NCI-H2227 (cell line): ENCODE results near the gene EPC1.
"Not testable (repeated sequence)": the region's sequence is repeated elsewhere in the genome, so short reads cannot be mapped to it uniquely, and the experiment has no call there.

ENCODE experiments used
- DNase-seq: peaks from one replicate; lab custom pipeline; 2025; ENCODE audit not compliant: unreplicated experiment; lab: John Stamatoyannopoulos, UW

EPC1 gene, protein sequence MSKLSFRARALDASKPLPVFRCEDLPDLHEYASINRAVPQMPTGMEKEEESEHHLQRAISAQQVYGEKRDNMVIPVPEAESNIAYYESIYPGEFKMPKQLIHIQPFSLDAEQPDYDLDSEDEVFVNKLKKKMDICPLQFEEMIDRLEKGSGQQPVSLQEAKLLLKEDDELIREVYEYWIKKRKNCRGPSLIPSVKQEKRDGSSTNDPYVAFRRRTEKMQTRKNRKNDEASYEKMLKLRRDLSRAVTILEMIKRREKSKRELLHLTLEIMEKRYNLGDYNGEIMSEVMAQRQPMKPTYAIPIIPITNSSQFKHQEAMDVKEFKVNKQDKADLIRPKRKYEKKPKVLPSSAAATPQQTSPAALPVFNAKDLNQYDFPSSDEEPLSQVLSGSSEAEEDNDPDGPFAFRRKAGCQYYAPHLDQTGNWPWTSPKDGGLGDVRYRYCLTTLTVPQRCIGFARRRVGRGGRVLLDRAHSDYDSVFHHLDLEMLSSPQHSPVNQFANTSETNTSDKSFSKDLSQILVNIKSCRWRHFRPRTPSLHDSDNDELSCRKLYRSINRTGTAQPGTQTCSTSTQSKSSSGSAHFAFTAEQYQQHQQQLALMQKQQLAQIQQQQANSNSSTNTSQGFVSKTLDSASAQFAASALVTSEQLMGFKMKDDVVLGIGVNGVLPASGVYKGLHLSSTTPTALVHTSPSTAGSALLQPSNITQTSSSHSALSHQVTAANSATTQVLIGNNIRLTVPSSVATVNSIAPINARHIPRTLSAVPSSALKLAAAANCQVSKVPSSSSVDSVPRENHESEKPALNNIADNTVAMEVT

DNA sequence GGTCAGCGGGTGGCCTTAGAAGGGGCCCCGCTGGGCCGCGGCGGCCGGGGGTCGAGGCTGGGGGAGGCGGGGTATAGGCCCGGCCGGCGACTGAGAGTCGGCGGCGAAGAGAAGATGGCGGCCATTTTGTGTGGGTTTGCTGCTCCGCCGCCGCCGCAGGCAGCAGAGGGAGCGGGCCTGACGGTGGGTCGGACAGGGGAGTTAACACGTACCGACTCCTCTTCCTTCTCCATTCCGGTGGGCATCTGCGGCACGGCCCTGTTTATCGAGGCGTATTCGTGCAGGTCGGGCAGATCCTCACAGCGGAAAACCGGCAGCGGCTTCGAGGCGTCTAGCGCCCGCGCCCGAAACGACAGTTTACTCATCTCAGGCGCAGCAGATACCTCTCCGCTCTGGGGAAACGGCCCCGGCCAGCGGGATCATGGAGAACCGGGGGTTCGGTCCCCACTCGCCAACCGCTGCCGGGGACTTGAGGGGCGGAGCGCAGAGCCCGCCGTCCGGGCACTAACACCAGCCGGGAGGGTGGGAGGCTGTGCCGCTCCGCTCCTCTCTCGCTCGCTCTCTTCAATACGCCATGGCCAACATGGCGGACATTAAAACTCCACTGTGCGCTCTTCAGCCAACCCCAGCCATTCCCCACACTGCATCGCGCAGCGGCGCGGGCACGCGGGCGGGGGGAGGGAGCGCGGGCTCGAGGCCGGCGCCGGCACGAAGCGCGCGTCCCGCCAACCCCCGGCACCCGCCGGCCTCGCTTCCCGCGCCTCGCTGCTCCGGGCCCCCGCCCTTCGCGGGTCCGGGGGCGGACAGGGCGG is at the start of gene EPC1:
EPC1 (minus strand) TSS at position 608 of the 812 bp plus-strand sequence; CDS start at position 365, 243 bp downstream.
- peak; percentile 88 for DNase-seq

DNA sequence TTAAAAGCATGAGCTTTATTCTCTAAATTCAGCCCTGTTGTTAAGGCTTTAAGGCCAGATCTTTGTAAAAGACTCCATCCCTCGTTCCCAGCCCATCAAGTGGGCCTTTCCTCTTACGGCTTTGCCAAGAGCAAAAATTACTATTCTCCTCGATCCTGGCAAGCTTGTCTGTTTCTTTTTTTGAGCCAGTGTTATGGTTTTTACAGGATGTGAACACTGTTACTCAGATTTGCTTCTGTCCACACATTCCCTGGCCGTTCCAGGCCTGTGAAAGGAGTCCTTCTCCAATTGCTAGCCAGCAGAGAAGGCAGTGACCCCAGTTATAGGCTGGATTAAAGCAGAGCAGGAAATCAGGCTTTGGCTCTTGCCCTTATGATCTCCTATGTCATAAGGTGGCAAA is 47.0 kb upstream of the EPC1 start:
- no peak for DNase-seq

DNA sequence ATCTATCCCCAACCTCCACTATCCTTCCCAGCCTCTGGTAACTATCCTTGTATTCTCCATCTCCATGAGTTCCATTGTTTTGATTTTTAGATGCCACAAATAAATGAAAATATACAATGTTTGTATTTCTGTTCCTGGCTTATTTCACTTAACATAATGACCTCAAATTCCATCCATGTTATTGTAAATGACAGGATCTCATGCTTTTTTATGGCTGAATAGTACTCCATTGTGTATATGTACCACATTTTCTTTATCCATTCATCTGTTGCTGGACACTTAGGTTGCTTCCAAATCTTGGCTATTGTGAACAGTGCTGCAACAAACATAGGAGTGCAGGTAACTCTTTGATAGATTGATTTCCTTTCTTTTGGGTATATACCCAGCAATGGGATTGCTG is 45.3 kb upstream of the EPC1 start:
- DNase-seq = not testable (repeated sequence)

DNA sequence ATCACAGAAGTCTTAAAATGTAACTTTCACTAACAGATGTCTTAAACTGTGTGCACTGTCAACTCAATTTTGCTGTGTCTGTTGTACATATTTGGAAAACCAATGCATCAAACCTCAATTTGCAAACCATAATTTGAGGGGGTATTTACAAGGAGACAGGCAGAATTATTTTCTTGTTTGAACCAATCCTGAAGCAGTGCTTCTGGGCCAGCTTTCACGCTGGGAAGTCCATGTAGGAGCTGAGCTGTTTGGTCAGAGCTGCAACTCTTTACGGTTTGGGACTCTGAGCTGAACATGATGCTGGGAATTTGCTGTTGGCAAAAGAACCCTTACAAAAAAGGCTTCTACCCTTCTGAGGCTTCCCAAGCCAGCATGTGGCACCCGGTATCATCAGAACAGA is 43.2 kb upstream of the EPC1 start:
- no peak for DNase-seq

DNA sequence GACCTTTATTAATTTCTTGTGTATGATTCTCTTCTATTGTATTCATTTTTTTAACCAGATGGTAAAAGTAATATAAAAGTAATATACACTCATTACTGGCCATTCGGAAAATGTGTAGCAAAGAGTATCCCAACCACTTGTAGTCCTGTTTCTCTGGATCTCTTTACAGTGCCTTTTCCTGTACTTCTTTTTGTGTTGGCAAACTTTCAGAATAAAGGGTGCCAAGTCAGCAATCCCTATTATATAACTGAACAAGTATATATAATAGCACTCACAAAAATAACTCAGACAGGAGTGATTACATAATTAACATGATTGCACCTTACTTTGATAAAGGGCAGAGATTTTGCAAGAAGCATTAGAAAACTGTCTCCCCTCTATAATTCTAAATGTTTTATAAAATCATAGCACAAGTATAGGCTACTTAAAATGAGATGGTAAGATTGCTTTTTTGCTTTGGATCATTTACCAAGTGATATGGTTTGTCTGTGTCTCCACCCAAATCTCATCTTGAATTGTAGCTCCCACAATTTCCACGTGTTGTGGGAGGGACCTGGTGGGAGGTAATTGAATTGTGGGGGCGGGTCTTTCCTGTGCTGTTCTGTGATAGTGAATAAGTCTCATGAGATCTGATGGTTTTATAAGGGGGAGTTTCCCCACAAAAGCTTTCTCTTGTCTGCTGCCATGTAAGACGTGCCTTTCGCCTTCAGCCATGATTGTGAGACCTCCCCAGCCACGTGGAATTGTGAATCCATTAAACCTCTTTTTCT is 41.5 kb upstream of the EPC1 start:
- DNase-seq = no peak

DNA sequence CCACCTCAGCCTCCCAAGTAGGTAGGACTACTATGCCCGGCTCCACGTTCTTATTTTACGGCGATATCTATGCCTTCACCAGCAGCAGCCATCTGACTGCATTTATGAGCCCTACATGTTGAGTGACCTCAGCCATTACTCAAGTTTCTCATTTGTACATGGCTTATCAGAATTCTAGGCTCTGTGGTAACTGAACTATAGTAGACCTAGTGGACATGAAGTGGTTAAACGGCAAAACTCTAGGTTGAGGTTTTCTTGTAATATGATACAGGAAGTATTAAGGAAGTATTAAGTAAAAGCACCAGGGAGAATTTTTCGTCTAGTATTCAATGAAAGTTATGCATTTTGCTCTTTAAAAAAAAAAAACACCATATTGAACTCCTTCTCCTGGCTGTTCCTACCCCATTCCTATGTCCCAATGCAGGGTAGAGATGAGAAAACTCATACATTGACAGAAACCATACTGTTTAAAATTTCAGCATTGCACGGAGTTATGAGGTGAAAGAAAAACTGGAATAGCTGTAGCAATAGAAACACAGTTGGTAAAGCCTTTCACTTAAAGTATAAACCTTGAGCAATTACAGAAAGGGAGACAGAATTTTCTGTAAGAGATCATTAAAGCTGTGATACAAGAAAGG is 39.8 kb upstream of the EPC1 start:
- no peak for DNase-seq

DNA sequence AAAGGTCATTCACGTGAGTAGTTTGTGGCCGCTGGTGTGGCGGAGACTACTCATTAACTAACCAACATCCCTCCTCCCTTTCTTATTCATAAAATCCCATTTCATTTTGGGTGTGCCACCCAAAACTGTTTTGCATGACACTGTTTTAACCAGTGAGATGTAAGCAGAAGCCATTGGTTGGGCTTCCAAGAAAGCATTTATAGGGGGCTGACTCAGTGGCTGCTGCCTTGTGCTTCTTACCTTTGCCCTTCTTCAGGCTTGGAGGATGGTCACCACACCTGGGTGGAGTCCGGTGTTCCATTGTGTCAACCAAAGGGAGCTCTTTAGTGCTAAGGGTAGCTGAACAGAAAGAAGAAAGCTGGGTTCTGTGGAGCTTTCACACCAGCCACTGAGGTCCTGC is 37.2 kb upstream of the EPC1 start:
- no peak for DNase-seq

DNA sequence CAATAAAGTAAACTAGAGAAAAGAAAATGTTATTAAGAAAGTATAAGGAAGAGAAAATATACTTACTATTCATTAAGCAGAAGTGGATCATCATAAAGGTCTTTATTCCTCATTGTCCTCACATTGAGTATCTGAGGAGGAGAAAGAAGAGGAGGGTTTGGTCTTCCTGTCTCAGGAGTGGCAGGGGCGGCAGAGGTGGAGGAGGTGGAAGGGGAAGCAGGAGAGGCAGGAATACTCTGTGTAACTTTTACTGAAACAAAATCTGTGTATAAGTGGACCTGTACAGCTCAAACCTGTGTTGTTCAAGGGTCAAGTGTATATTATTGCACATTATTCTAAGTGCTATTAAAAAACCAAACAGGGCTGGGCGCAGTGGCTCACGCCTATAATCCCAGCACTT is 34.2 kb upstream of the EPC1 start:
- no peak for DNase-seq

DNA sequence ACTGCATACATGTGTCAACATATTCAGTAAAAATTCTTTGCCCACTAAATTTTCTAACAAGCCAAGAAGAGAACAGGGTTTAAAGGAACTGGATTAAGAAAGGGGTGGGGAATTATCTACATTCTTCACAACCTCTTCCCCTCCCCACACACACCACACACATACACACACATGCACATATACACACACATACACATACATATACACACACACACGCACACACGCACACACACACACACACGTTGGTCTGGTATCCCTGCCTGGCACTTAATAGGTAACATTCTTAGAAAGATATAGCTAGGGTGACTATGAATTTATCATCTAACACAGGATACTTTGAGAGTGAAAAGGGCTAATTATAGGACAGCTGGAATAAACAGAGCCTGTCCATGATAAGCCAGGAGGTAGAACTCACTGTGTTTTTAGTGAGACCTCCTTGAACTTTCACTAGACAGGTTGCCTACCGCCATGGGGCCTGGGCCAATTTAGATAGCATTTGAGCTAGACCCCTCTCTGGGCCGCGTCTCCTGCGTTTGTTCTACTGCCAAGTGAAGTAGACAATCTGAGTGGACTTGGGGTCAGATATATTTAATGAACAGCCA is 33.1 kb upstream of the EPC1 start:
- peak; percentile 41 for DNase-seq

DNA sequence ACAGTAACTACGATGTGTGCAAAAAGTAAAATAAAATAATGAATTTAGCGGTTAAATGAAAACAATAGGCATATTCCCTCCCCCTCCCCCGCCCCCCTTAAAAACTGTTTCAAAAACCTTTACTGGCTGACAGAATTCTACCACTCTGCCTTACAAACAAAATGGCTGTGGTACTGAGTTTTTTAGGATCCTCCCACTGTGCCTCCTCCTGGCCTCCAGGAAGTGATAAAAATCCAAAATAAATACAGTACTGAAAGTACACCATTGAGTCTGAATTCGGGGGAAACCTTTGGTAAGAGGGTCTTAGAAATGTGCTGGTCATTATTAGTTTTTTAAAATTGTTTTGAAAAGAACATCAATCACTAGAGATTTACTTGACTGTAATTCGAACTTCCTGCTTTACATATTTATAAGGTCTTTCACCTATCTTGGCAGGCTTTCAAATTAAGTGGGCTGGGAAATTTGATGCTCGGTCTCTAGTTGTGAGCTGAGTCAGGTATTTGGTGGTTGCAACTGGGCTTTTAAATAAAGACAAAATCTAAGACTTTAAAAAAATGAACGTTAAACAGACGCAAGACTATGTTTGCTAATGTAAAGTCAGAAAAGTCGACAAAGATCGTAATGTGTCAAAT is 32.5 kb upstream of the EPC1 start:
- DNase-seq = peak; percentile 51

DNA sequence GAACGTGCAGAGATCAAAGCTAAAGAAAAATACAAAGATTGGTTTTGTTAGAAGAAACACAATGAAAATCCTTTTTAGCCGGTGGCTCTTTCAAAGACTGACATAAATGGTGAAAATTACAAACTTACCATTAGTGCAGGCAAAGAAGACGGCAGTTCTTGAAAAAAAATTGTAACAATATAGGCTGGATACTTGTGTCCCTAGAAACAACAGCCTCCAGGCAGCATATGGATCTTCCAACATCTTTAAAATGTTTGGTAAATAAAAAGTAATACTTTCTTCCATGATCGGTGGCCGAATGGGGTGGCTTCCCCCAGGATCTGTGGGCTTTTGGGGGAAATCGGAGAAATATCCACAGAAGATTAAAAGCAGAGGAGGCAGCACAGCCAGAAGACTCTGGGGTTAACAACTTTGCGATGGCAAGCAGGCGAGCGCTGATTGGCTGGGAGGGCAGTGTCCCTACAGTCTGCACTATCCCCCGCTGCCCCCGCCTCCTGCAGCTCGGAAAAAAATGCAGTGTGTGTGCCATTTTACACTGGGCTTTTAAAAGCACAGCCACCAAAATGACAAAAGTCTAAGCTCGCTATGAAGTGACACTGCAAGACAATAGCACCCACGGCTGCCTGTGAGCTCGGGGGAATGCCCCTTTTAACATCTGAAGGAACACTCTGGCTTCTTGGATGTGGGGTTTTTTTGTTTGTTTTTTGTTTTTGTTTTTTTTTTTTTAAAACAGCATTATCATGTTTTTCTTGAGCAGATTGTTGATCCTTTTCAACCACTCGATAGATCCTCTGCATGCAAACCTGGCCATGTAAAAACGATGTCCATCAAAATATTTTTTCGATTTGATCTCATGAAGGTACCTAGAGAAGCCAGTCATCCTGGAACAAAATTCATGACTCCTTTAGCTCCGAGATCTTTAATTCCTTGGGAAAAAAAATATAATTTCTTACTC is 31.7 kb upstream of the EPC1 start:
- peak; percentile 87 for DNase-seq

DNA sequence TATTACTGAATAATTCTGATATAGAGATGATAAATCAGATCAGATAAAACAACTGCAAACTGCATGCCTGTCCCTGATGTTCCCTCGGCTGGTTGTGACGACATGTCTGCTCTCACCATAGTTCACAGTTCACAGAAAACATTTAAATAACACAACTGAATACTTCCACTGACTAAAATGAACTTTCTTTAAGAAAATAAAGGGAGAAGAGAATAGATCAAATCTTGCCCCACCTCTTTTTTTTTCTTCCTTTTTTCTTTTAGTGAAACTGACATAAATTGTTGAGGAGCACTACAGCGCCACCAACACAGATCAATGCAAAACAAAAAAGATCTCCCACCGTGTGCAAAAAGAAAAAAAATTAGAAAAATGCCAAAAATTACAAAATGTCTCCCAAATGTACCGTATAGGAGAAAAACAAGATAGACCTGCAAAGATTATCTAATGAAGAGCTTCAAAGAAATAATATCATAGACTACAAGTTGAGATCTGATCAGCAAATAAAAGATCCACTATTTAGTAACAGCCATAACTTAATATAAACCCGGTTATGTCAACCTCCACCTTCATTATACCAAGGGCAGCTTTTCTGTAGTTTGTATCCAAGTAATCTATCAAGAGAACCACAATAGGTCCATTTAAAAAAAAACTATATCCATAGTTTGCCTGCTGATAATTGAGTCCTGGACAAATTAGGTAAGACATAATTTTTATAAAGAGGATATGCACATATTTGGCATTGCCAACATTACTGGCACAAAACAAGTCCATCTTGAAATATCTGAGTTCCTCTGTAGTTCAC is 30.7 kb upstream of the EPC1 start:
- peak; percentile 19 for DNase-seq

DNA sequence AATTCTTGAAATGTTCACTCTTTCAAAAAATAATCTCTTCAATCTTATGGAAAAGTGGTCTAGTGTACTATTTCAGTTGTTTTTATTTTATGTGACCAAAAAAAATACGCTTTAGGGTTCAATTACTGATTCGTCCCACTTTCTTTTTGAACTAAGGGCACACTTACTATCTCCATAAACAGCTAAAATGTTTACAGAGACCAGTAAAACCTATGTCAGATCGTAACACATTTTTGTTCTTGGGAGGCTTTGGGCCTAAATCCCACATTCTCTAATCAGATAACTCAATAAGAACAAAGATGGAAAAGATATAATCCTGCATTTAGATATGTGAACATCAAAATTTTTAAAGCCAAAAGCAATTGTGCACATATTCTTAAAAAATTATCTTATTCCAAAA is 29.8 kb upstream of the EPC1 start:
- DNase-seq = no peak

DNA sequence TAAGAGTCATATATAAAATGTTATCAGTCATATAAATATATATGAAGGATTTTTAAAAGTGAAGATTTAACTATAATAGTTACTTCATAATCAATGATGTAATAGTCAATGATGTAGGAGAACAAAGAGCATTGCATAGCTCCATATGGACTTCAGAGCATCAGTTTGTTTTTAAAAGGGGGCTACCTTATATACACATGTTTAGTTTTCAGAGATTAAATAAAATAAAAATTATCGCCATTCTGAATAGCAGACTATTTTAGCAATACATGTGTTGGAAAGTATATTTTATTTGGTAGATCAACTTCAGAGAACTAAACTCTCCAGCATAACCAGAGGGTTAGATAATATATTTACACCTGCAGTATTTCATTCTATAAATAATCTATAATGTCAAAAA is 29.1 kb upstream of the EPC1 start:
- DNase-seq = no peak

DNA sequence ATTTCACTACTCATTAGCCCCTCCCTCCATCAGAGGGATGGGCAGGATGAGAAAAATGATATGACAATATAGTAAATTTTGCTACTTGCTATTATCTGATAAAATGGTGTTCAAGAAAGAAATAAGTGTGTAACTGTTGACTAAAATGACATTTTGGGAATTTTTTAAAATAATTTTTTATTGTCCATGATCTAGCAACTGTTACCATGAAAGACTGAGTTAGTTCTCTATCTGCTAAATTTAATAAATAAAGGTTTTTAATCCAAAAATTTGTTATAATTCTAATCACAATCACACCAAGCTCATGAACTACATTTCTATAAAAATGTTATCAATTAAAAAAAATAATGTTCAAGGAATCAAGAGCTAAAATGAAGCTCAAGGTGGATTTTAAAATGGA is 28.7 kb upstream of the EPC1 start:
- DNase-seq = no peak

DNA sequence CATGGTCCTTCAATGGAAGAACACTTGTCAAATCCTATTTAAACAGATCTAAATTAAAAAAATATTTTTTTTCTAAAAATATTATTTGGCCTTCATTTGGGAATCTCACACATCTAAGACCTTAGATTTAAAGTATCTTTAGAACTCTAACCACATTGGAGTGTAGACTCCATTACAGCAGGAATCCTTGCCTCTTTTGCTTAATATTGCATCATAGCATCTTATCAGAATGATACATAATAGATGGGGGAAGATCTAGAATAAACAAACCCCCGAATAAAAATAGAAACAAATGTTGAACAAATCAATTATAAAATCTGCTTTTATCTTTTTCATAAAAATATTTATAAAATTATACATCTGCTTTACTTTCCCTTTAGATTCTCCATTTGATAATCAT is 27.6 kb upstream of the EPC1 start:
- no peak for DNase-seq

DNA sequence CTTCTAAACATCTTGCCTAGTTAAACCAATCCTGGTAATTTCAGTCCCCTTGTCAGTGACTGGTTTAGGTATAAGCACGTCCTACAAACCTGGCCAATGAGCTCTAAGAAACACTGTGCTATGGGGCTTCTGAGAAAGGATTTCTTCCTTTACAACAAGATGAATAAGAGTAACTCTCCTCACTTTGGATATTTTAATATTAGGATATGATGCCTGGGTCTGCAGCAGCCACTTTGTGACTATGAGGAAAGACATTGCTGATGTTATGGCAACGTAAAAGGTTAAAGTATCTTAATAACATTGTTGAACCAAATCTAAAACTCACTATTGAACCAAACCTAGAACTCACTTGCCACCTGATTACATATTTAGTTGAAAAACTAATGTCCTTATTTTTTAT is 26.5 kb upstream of the EPC1 start:
- DNase-seq = no peak
